Chondrocyte (in vitro differentiated cells): ENCODE results near the gene RPL19. TPM values are rescaled to one million over a fixed set of nuclear protein-coding genes. Genes with fewer than 3 reads are reported as not detected.

Experiments
- DNase-seq: peaks from one replicate; pipeline ENCODE4 v3.0.0; 2021; ENCODE audit warnings: mixed read lengths, low spot score
- H3K27ac Mint-ChIP-seq: one replicate; pipeline ENCODE4 v1.8.0; 2021; ENCODE audit warnings: mild to moderate bottlenecking, moderate library complexity, mixed read lengths; ENCODE audit not compliant: unreplicated experiment
- H3K27me3 Mint-ChIP-seq: 2 replicates; pipeline ENCODE4 v1.8.0; 2021; ENCODE audit warnings: low read depth, mixed read lengths
- H3K36me3 Mint-ChIP-seq: 2 replicates; pipeline ENCODE4 v1.8.0; 2021; ENCODE audit warnings: low read depth, mixed read lengths
- H3K4me1 Mint-ChIP-seq: 2 replicates; pipeline ENCODE4 v1.8.0; 2021; ENCODE audit warnings: low read depth, mild to moderate bottlenecking, mixed read lengths
- H3K4me3 Mint-ChIP-seq: one replicate; pipeline ENCODE4 v1.8.0; 2021; ENCODE audit warnings: mild to moderate bottlenecking, moderate library complexity, mixed read lengths; ENCODE audit not compliant: unreplicated experiment
- H3K9me3 Mint-ChIP-seq: 2 replicates; pipeline ENCODE4 v1.8.0; 2021; ENCODE audit warnings: low read depth, mixed read lengths
- long read RNA-seq: library from polyadenylated mRNA; stranded (forward); transcript quantifications from one replicate; pipeline ENCODE4 v2.0.0, GENCODE V29; 2021
- total RNA-seq: library from RNA; stranded (reverse); gene quantifications from 3 replicates; pipeline ENCODE4 v1.2.1, GENCODE V29; 2021
- TF ChIP-seq, protein P1 (sequence below): fragments of 200-600 bp; sonication (generic); IDR thresholded peaks from 2 replicates; pipeline ENCODE4 v1.5.0; 2021; ENCODE audit warnings: antibody characterized with exemption, mild to moderate bottlenecking, moderate library complexity

Gene RPL19
- total RNA-seq, result 1,031 to 1,318 TPM (median 1,035 TPM) in 3 replicates
- long read RNA-seq, transcript RPL19-201 (6 exons, 737 nt), result major isoform, 521 of 1,028 reads
- long read RNA-seq, partial matches to known transcripts, result 498 of 1,028 reads
- long read RNA-seq, other reads (novel, unspliced or antisense), result 5 of 1,028 reads

DNA sequence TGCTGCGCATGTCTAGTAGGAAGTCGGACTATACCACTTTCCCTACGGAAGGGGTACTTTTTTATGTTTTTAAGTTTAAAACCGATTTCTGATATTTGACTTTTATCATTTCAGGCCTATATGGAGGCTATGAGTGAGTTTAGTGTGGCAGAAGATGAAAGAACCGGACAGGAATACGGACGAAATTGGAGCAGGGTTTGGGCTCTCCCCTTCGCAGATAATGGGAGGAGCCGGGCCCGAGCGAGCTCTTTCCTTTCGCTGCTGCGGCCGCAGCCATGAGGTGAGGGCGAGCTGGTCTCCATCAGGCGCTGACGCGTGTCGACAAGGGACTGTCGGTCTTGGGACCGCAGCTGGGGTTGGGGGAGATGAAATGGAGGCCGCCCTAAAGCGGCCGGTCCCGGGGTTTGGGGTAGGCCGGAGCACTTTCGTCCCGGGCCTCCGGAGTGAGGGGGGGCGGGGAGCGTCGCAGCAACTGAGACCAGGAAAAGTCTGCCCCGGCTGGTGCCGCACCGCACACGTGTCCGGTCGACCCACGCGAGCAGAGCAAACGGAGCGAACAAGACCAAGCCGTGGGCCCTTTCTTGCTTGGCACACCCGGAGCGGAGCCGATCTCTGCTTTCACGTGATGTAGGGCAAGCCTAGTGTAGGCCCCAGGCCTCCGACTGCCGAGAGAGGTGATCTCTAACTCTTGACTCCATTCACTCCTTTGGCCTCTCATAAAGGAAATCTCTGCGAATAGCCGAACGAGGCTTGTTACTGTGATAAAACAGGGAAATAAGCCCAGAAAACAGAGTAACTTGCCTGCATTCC is at the start of gene RPL19:
TSS of gene RPL19 (plus strand) at position 214 of the 810 bp plus-strand sequence. CDS start at position 276, 62 bp downstream.
- no peaks in the 10 kb centered on the region for H3K9me3 Mint-ChIP-seq
- H3K27me3 Mint-ChIP-seq, result no peaks in the 10 kb centered on the region
- H3K4me1 Mint-ChIP-seq, result peaks cover 58% of the 10 kb centered on the region
- no peak for DNase-seq
- TF ChIP-seq, protein P1, sequence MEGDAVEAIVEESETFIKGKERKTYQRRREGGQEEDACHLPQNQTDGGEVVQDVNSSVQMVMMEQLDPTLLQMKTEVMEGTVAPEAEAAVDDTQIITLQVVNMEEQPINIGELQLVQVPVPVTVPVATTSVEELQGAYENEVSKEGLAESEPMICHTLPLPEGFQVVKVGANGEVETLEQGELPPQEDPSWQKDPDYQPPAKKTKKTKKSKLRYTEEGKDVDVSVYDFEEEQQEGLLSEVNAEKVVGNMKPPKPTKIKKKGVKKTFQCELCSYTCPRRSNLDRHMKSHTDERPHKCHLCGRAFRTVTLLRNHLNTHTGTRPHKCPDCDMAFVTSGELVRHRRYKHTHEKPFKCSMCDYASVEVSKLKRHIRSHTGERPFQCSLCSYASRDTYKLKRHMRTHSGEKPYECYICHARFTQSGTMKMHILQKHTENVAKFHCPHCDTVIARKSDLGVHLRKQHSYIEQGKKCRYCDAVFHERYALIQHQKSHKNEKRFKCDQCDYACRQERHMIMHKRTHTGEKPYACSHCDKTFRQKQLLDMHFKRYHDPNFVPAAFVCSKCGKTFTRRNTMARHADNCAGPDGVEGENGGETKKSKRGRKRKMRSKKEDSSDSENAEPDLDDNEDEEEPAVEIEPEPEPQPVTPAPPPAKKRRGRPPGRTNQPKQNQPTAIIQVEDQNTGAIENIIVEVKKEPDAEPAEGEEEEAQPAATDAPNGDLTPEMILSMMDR, result no peak
- peaks cover 36% of the 10 kb centered on the region for H3K36me3 Mint-ChIP-seq
- H3K4me3 Mint-ChIP-seq, result peak within 1 kb of the TSS; percentile 98
- H3K27ac Mint-ChIP-seq, result peak within 1 kb of the TSS; percentile 99

DNA sequence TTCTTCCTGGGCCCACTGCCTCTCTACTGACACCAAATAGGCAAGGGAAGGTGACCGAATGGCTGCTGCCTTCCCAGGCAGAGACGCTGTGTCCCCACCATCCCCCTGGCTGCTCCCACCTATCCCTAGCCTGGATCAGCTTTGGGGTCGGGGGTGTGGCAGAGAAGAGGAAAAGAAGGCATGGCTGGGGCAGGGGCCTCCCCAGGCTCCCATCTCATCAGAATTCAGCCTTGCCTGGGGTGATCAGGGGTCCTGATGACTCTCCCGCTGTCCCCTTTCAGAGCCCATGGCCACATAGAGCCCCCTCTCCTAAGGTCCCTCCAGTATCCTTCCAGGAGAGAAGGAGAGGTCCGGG is 49.3 kb upstream of the RPL19 start:
- no peaks in the 10 kb centered on the region for H3K9me3 Mint-ChIP-seq
- DNase-seq, result no peak
- H3K36me3 Mint-ChIP-seq, result no peaks in the 10 kb centered on the region
- H3K27me3 Mint-ChIP-seq, result no peaks in the 10 kb centered on the region
- peak overlapping the region; percentile 70 for H3K4me3 Mint-ChIP-seq
- H3K4me1 Mint-ChIP-seq, result peaks cover 38% of the 10 kb centered on the region
- TF ChIP-seq, protein P1, result no peak
- H3K27ac Mint-ChIP-seq, result no peak overlapping the region

DNA sequence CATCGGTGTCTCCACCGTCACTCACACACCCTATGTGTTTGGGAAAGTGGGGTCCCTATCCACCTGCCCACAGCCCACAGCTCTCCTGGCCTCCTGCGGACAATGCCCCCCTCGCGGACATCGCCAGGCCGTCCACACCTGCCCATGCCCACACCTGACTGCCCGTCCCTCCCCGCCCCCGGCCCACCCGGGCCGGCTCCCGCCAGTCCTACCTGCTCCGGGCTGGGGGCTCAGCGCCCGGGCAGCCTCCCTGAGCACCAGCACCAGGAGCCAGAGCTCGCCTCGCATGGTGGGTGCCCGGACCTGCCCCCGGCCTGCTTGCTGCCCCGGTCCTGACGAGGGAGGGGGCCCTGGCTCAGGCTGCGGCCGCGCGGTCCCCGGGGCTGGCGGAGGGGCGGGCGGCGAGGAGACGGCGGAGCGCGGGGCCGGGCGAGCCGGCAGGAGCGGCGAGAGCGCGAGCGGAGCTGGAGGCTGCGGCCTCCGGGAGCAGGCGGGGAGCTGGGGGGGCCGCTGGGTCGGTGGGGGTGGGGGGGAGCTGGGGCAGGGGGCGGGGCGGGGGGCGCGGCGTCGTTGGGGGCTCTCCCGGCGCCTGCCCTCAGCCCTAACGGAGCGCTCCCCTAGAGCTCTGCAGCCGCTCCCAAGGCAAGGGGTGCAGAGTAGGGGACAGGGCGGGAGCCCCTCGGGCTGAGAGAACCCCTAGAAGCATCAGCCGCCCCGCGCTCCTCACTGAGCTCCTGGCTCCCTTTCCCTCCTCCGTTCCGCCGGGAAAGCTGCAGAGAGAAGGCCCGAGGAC is 48.7 kb upstream of the RPL19 start, which contains the start of gene PLXDC1:
TSS of gene PLXDC1 (minus strand) at position 488 of the 793 bp plus-strand sequence. CDS start at position 288, 200 bp downstream.
- TF ChIP-seq, protein P1, result no peak
- Mint-ChIP-seq H3K36me3 (no peaks in the 10 kb centered on the region), H3K9me3 (no peaks in the 10 kb centered on the region), H3K4me3 (peak within 1 kb of the TSS; percentile 96), H3K27ac (peak within 1 kb of the TSS; percentile 93), H3K27me3 (no peaks in the 10 kb centered on the region), H3K4me1 (peaks cover 38% of the 10 kb centered on the region)
- DNase-seq, result no peak

DNA sequence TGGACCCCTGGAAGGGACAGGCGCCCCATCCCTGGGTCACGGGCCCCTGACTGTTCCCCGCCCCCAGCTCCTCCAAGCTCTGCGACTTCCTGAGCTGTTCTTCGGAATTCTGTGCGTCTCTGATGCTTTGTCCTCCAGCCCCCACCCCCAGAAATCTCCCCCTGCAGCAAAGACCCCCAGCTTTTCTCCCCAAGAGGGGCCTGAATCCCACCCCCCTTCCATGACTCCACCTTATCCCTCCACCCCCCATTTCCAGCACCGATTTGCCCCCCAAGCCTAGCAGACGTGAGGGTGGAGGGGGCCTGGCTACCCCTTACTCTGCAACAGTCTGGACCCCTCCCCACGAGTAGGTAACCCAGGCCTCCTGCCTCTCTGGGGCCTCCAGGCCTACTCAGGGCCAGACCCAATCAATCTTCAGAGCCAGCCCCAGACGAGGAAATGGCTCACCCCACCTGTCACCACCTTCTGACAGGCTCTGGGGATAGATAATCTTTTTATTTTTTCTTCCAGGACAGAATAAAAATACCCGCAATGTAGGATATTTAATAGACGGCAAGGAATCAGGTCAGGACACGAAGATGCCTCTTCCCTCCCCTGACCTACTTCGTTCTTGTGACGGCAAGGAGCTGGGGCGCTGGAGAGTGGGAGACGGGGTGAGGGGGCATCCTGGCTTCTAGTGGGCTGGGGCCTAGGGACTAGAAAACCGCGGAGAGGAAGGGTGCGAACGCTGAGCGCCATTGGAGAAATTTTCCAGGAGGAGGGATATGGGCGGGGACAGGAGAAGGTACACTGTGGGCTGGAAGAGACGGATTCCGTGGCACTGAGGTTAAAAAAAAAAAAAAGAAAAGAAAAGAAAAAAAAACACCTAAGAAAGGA is 47.9 kb upstream of the RPL19 start:
- H3K4me3 Mint-ChIP-seq, result peak overlapping the region; percentile 96
- H3K4me1 Mint-ChIP-seq, result peaks cover 43% of the 10 kb centered on the region
- no peaks in the 10 kb centered on the region for H3K9me3 Mint-ChIP-seq
- peak overlapping the region; percentile 93 for H3K27ac Mint-ChIP-seq
- no peaks in the 10 kb centered on the region for H3K36me3 Mint-ChIP-seq
- no peaks in the 10 kb centered on the region for H3K27me3 Mint-ChIP-seq
- DNase-seq, result no peak
- TF ChIP-seq, protein P1, result no peak
